ENCODE data around the gene DUSP22.

Gene DUSP22

GRCh38 chr6:395432-396125 lies 103.3 kb downstream of the DUSP22 start:
- no peak for DNase-seq
- peaks cover 61% of the 10 kb centered on the region for H3K4me1 Mint-ChIP-seq (ENCODE audit: low read depth)
- peaks cover 86% of the 10 kb centered on the region for H3K36me3 Mint-ChIP-seq (ENCODE audit: low read depth)
- H3K27me3 Mint-ChIP-seq: no peaks in the 10 kb centered on the region
- no peaks in the 10 kb centered on the region for H3K9me3 Mint-ChIP-seq
- H3K4me3 Mint-ChIP-seq: peak overlapping the region; percentile 91
- peak overlapping the region; percentile 97 for H3K27ac Mint-ChIP-seq

- H3K36me3 Mint-ChIP-seq (ENCODE audit: low read depth): peaks cover 88% of the 10 kb centered on the region
- H3K4me3 Mint-ChIP-seq: peak overlapping the region; percentile 91
- H3K9me3 Mint-ChIP-seq: no peaks in the 10 kb centered on the region
- no peaks in the 10 kb centered on the region for H3K27me3 Mint-ChIP-seq
- DNase-seq: no peak
- H3K4me1 Mint-ChIP-seq (ENCODE audit: low read depth): peaks cover 60% of the 10 kb centered on the region
- peak overlapping the region; percentile 97 for H3K27ac Mint-ChIP-seq
Measured at GRCh38 chr6:396126-396520, 103.8 kb downstream of the DUSP22 start.

- Mint-ChIP-seq H3K27ac (peak overlapping the region; percentile 92), H3K4me1 (ENCODE audit: low read depth) (peaks cover 68% of the 10 kb centered on the region), H3K27me3 (no peaks in the 10 kb centered on the region), H3K9me3 (no peaks in the 10 kb centered on the region), H3K4me3 (peak overlapping the region; percentile 77), H3K36me3 (ENCODE audit: low read depth) (peaks cover 90% of the 10 kb centered on the region)
- DNase-seq: no peak
Measured at GRCh38 chr6:397056-397455, 104.8 kb downstream of the DUSP22 start.

GRCh38 chr6:397604-398003 lies 105.3 kb downstream of the DUSP22 start:
- peaks cover 92% of the 10 kb centered on the region for H3K36me3 Mint-ChIP-seq (ENCODE audit: low read depth)
- peak overlapping the region; percentile 92 for H3K27ac Mint-ChIP-seq
- H3K4me3 Mint-ChIP-seq: peak overlapping the region; percentile 77
- peaks cover 74% of the 10 kb centered on the region for H3K4me1 Mint-ChIP-seq (ENCODE audit: low read depth)
- H3K27me3 Mint-ChIP-seq: no peaks in the 10 kb centered on the region
- DNase-seq: no peak
- H3K9me3 Mint-ChIP-seq: no peaks in the 10 kb centered on the region

GRCh38 chr6:398065-398464 lies 105.8 kb downstream of the DUSP22 start:
- Mint-ChIP-seq H3K27me3 (no peaks in the 10 kb centered on the region), H3K27ac (peak overlapping the region; percentile 92), H3K4me3 (peak overlapping the region; percentile 77), H3K9me3 (no peaks in the 10 kb centered on the region), H3K4me1 (ENCODE audit: low read depth) (peaks cover 78% of the 10 kb centered on the region), H3K36me3 (ENCODE audit: low read depth) (peaks cover 92% of the 10 kb centered on the region)
- DNase-seq: no peak

GRCh38 chr6:398558-399078 lies 106.3 kb downstream of the DUSP22 start:
- H3K4me3 Mint-ChIP-seq: peak overlapping the region; percentile 77
- H3K27me3 Mint-ChIP-seq: no peaks in the 10 kb centered on the region
- H3K27ac Mint-ChIP-seq: peak overlapping the region; percentile 92
- H3K9me3 Mint-ChIP-seq: no peaks in the 10 kb centered on the region
- DNase-seq: peak; percentile 61
- peaks cover 94% of the 10 kb centered on the region for H3K36me3 Mint-ChIP-seq (ENCODE audit: low read depth)
- H3K4me1 Mint-ChIP-seq (ENCODE audit: low read depth): peaks cover 84% of the 10 kb centered on the region

- H3K36me3 Mint-ChIP-seq (ENCODE audit: low read depth): peaks cover 94% of the 10 kb centered on the region
Measured at GRCh38 chr6:399785-400534, 107.7 kb downstream of the DUSP22 start.

GRCh38 chr6:400815-401214 lies 108.5 kb downstream of the DUSP22 start:
- Mint-ChIP-seq H3K4me3 (peak overlapping the region; percentile 79), H3K36me3 (ENCODE audit: low read depth) (peaks cover 94% of the 10 kb centered on the region), H3K9me3 (no peaks in the 10 kb centered on the region), H3K4me1 (ENCODE audit: low read depth) (peaks cover 91% of the 10 kb centered on the region), H3K27ac (peak overlapping the region; percentile 97), H3K27me3 (no peaks in the 10 kb centered on the region)
- no peak for DNase-seq

More at GRCh38 chr6:399785-400534, 107.7 kb downstream of the DUSP22 start:
- Mint-ChIP-seq H3K27me3 (no peaks in the 10 kb centered on the region), H3K4me3 (peak overlapping the region; percentile 77), H3K9me3 (no peaks in the 10 kb centered on the region), H3K4me1 (ENCODE audit: low read depth) (peaks cover 92% of the 10 kb centered on the region), H3K27ac (peak overlapping the region; percentile 92)
- no peak for DNase-seq

Data from activated T-cell treated with anti-CD3 and anti-CD28 coated beads, Interleukin-2, amount 50 U/mL, for 24 hours (primary cell).